GM21381 (cell line): Measurements from ENCODE around the gene MBTPS1.

Experiments
- ATAC-seq: cut with Tn5 transposase; IDR thresholded peaks from one replicate; pipeline ENCODE4 v1.9.1; 2021; ENCODE audit warnings: mild to moderate bottlenecking, moderate library complexity; ENCODE audit not compliant: unreplicated experiment

MBTPS1 gene

GRCh38 chr16:84080378-84080777 lies 36.4 kb downstream of the MBTPS1 start:
- no peak for ATAC-seq

- ATAC-seq, result no peak
Measured at GRCh38 chr16:84079664-84080063, 37.1 kb downstream of the MBTPS1 start.

GRCh38 chr16:84075376-84075775 lies 41.4 kb downstream of the MBTPS1 start:
- no peak for ATAC-seq

- ATAC-seq, result no peak
Measured at GRCh38 chr16:84074721-84075120, 42.0 kb downstream of the MBTPS1 start.

- ATAC-seq, result no peak
Measured at GRCh38 chr16:84072014-84072413, 44.7 kb downstream of the MBTPS1 start.

- ATAC-seq, result no peak
Measured at GRCh38 chr16:84071121-84071520, 45.6 kb downstream of the MBTPS1 start.

GRCh38 chr16:84069540-84069939 lies 47.2 kb downstream of the MBTPS1 start:
- ATAC-seq, result no peak

- no peak for ATAC-seq
Measured at GRCh38 chr16:84068783-84069462, 47.8 kb downstream of the MBTPS1 start.

GRCh38 chr16:84068041-84068440 lies 48.7 kb downstream of the MBTPS1 start:
- ATAC-seq, result no peak

GRCh38 chr16:84067640-84068039 lies 49.1 kb downstream of the MBTPS1 start:
- no peak for ATAC-seq

GRCh38 chr16:84065536-84066132 lies 51.1 kb downstream of the MBTPS1 start:
- no peak for ATAC-seq

GRCh38 chr16:84063980-84064379 lies 52.8 kb downstream of the MBTPS1 start:
- ATAC-seq, result no peak

GRCh38 chr16:84062734-84063640 lies 53.8 kb downstream of the MBTPS1 start:
- no peak for ATAC-seq

- ATAC-seq, result no peak
Measured at GRCh38 chr16:84061236-84061819, 55.4 kb downstream of the MBTPS1 start.

GRCh38 chr16:84059946-84060901 lies 56.5 kb downstream of the MBTPS1 start:
- no peak for ATAC-seq

- ATAC-seq, result no peak
Measured at GRCh38 chr16:84059111-84059510, 57.6 kb downstream of the MBTPS1 start.

- no peak for ATAC-seq
Measured at GRCh38 chr16:84058664-84059063, 58.1 kb downstream of the MBTPS1 start.

GRCh38 chr16:84058211-84058610 lies 58.5 kb downstream of the MBTPS1 start:
- ATAC-seq, result no peak

GRCh38 chr16:84056933-84057332 lies 59.8 kb downstream of the MBTPS1 start:
- ATAC-seq, result no peak
